HEK293T (cell line): ENCODE data around the gene YTHDF1.

ENCODE experiments used
- ARNT ChIP-seq: fragments of 450-650 bp; IDR thresholded peaks from 2 replicates; pipeline ENCODE4 v1.6.1; 2017; ENCODE audit warnings: mild to moderate bottlenecking
- BHLHE40 ChIP-seq: fragments of 450-650 bp; IDR thresholded peaks from 2 replicates; pipeline ENCODE4 v1.6.1; 2016; ENCODE audit warnings: mild to moderate bottlenecking, moderate library complexity, borderline replicate concordance
- ELF4 ChIP-seq: fragments of 450-650 bp; IDR thresholded peaks from 2 replicates; pipeline ENCODE4 v1.6.1; 2017; ENCODE audit warnings: antibody characterized with exemption
- FOXA1 ChIP-seq: fragments of 450-650 bp; IDR thresholded peaks from 2 replicates; pipeline ENCODE4 v1.6.1; 2016; ENCODE audit warnings: mild to moderate bottlenecking
- FOXK2 ChIP-seq: fragments of 450-650 bp; IDR thresholded peaks from 2 replicates; pipeline ENCODE4 v1.6.1; 2016; ENCODE audit warnings: mild to moderate bottlenecking
- FOXM1 ChIP-seq: fragments of 450-650 bp; IDR thresholded peaks from 2 replicates; pipeline ENCODE4 v1.6.1; 2017; ENCODE audit warnings: mild to moderate bottlenecking, borderline replicate concordance
- HDGF ChIP-seq: fragments of 450-650 bp; IDR thresholded peaks from 2 replicates; pipeline ENCODE4 v1.6.1; 2017; ENCODE audit warnings: antibody characterized with exemption, borderline replicate concordance
- L3MBTL2 ChIP-seq: fragments of 450-650 bp; conservative IDR thresholded peaks from 2 replicates; pipeline ENCODE4 v1.6.1; 2016; ENCODE audit warnings: mild to moderate bottlenecking
- LEF1 ChIP-seq: fragments of 450-650 bp; IDR thresholded peaks from 2 replicates; pipeline ENCODE4 v1.6.1; 2017; ENCODE audit warnings: mild to moderate bottlenecking, borderline replicate concordance
- NFRKB ChIP-seq: fragments of 450-650 bp; IDR thresholded peaks from 2 replicates; pipeline ENCODE4 v1.6.1; 2016; ENCODE audit warnings: mild to moderate bottlenecking, moderate library complexity
- SP1 ChIP-seq: fragments of 450-650 bp; IDR thresholded peaks from 2 replicates; pipeline ENCODE4 v1.6.1; 2017
- SUZ12 ChIP-seq: fragments of 450-650 bp; IDR thresholded peaks from 2 replicates; pipeline ENCODE4 v1.6.1; 2016; ENCODE audit warnings: mild to moderate bottlenecking
- TARDBP ChIP-seq: fragments of 450-650 bp; IDR thresholded peaks from 2 replicates; pipeline ENCODE4 v1.6.1; 2016
- ZNF384 ChIP-seq: fragments of 450-650 bp; IDR thresholded peaks from 2 replicates; pipeline ENCODE4 v1.6.1; 2016

GRCh38 chr20:63191400-63191799 is 24.5 kb downstream of the YTHDF1 start:
- TF ChIP-seq TARDBP (no peak), ZNF384 (no peak), FOXK2 (no peak), FOXM1 (no peak), SP1 (no peak), NFRKB (no peak), L3MBTL2 (no peak), ELF4 (no peak), ARNT (no peak), FOXA1 (no peak), SUZ12 (no peak), BHLHE40 (no peak), LEF1 (no peak), HDGF (no peak)
